IMR-90 (cell line): ENCODE measurements around the gene NPAP1. TPM values are rescaled to one million over a fixed set of nuclear protein-coding genes. Genes with fewer than 3 reads are reported as not detected.

ENCODE experiments used
- ATAC-seq: fragments of 200-7000 bp; cut with Tn5 transposase; 2 replicates; pipeline ENCODE4 v1.9.1; 2020; ENCODE audit warnings: low read depth, mild to moderate bottlenecking, moderate library complexity
- BruUV-seq: library from RNA; stranded (reverse); fragments of 400-500 nt; replicated peaks from 2 replicates; lab custom pipeline; 2021; lab: Mats Ljungman, UMichigan
- CTCF ChIA-PET: fragments of 300-600 bp; formaldehyde crosslinking; extraction: SDS; loops from one replicate; lab custom pipeline; 2021; ENCODE audit warnings: antibody characterized with exemption; lab: Yijun Ruan, JAX
- POLR2A ChIA-PET: fragments of 300-600 bp; sonication (Branson Sonifier 250); formaldehyde crosslinking; loops from one replicate; lab custom pipeline; 2022; ENCODE audit warnings: antibody characterized with exemption; ENCODE audit not compliant: unreplicated experiment; lab: Charles Lee
- DNase-seq: peaks from one replicate; pipeline ENCODE4 v3.0.0; 2013
- H2AFZ ChIP-seq: replicated peaks from 2 replicates; pipeline ENCODE3; 2013; ENCODE audit warnings: low read length, mild to moderate bottlenecking; ENCODE audit not compliant: poor library complexity
- H2AK5ac ChIP-seq: 2 replicates; pipeline ENCODE4 v1.6.1; 2013; ENCODE audit warnings: low read depth, low read length, inconsistent platforms
- H2AK9ac ChIP-seq: replicated peaks from 2 replicates; pipeline ENCODE3; 2013; ENCODE audit warnings: mild to moderate bottlenecking, low read depth, low read length, moderate library complexity; ENCODE audit not compliant: poor library complexity
- H2BK120ac ChIP-seq: 2 replicates; pipeline ENCODE4 v1.6.1; 2013; ENCODE audit warnings: low read depth, low read length, inconsistent platforms
- H2BK15ac ChIP-seq: 3 replicates; pipeline ENCODE4 v1.6.1; 2013; ENCODE audit warnings: low read depth, low read length, inconsistent platforms
- H2BK20ac ChIP-seq: 2 replicates; pipeline ENCODE4 v1.6.1; 2013; ENCODE audit warnings: low read depth, mild to moderate bottlenecking, inconsistent platforms, low read length, moderate library complexity
- H2BK5ac ChIP-seq: 2 replicates; pipeline ENCODE4 v1.6.1; 2013; ENCODE audit warnings: mild to moderate bottlenecking, low read depth, low read length, inconsistent platforms; ENCODE audit not compliant: poor library complexity, severe bottlenecking
- H3K14ac ChIP-seq: replicated peaks from 2 replicates; pipeline ENCODE4 v1.6.1; 2013; ENCODE audit warnings: low read depth, low read length, inconsistent platforms
- H3K18ac ChIP-seq: 2 replicates; pipeline ENCODE4 v1.6.1; 2013; ENCODE audit warnings: low read depth, low read length, control low read depth
- H3K23ac ChIP-seq: 2 replicates; pipeline ENCODE4 v1.6.1; 2013; ENCODE audit warnings: low read depth, low read length, inconsistent platforms
- H3K27ac ChIP-seq: 2 replicates; pipeline ENCODE4 v1.5.1; 2013; ENCODE audit warnings: mild to moderate bottlenecking, control low read depth, low read length; ENCODE audit not compliant: insufficient read depth
- H3K27me3 ChIP-seq: 2 replicates; pipeline ENCODE4 v1.6.1; 2013; ENCODE audit warnings: low read length; ENCODE audit not compliant: control insufficient read depth, insufficient read depth
- H3K36me3 ChIP-seq: 2 replicates; pipeline ENCODE4 v1.6.1; 2013; ENCODE audit warnings: low read length, mixed read lengths; ENCODE audit not compliant: control insufficient read depth, insufficient read depth
- H3K4ac ChIP-seq: 2 replicates; pipeline ENCODE4 v1.6.1; 2013; ENCODE audit warnings: low read depth, low read length, inconsistent platforms
- H3K4me1 ChIP-seq: 2 replicates; pipeline ENCODE4 v1.6.1; 2013; ENCODE audit warnings: low read length, mixed read lengths; ENCODE audit not compliant: control insufficient read depth, insufficient read depth
- H3K4me2 ChIP-seq: 2 replicates; pipeline ENCODE4 v1.6.1; 2013; ENCODE audit warnings: low read depth, mild to moderate bottlenecking, control low read depth, low read length, moderate library complexity
- H3K4me3 ChIP-seq: 2 replicates; pipeline ENCODE4 v1.5.1; 2013; ENCODE audit warnings: low read depth, mild to moderate bottlenecking, control low read depth, low read length, moderate library complexity; ENCODE audit not compliant: insufficient read depth
- H3K56ac ChIP-seq: 2 replicates; pipeline ENCODE4 v1.6.1; 2013; ENCODE audit warnings: low read length, inconsistent platforms; ENCODE audit not compliant: insufficient read depth; ENCODE audit errors: extremely low read depth
- H3K79me1 ChIP-seq, 2 experiments: 2 replicates each; pipeline ENCODE4 v1.6.1; 2013; ENCODE audit warnings: low read length in 2 of 2, inconsistent platforms in 1 of 2, low read depth in 1 of 2
- H3K9ac ChIP-seq: 2 replicates; pipeline ENCODE4 v1.6.1; 2013; ENCODE audit warnings: low read depth, low read length, control low read depth
- H3K9me1 ChIP-seq: 2 replicates; pipeline ENCODE4 v1.6.1; 2013; ENCODE audit warnings: low read length, inconsistent platforms; ENCODE audit not compliant: insufficient read depth
- H3K9me3 ChIP-seq: 2 replicates; pipeline ENCODE4 v1.6.1; 2013; ENCODE audit warnings: low read length; ENCODE audit not compliant: control insufficient read depth, insufficient read depth
- H4K20me1 ChIP-seq: 2 replicates; pipeline ENCODE4 v1.6.1; 2013; ENCODE audit warnings: low read length, inconsistent platforms; ENCODE audit not compliant: insufficient read depth
- H4K5ac ChIP-seq: 2 replicates; pipeline ENCODE4 v1.6.1; 2013; ENCODE audit warnings: mild to moderate bottlenecking, low read depth, low read length, control low read depth
- H4K8ac ChIP-seq, 2 experiments: 2 replicates each; pipeline ENCODE4 v1.6.1; 2013; ENCODE audit warnings: low read depth in 2 of 2, low read length in 2 of 2, control low read depth in 1 of 2, inconsistent platforms in 1 of 2
- H4K91ac ChIP-seq: 2 replicates; pipeline ENCODE4 v1.6.1; 2013; ENCODE audit warnings: low read depth, low read length, inconsistent platforms; ENCODE audit not compliant: insufficient read depth
- BHLHE40 ChIP-seq: fragments of 150-350 bp; IDR thresholded peaks from 2 replicates; pipeline ENCODE4 v1.6.1; 2016; ENCODE audit warnings: mild to moderate bottlenecking, low read depth, low read length
- CEBPB ChIP-seq: IDR thresholded peaks from 2 replicates; pipeline ENCODE4 v1.6.1; 2012; ENCODE audit warnings: low read depth, low read length, improper control_type of control experiment
- CHD1 ChIP-seq: IDR thresholded peaks from 2 replicates; pipeline ENCODE4 v1.6.1; 2012; ENCODE audit warnings: low read depth, low read length, improper control_type of control experiment
- FOS ChIP-seq: fragments of 150-350 bp; IDR thresholded peaks from 2 replicates; pipeline ENCODE4 v1.6.1; 2016; ENCODE audit warnings: low read depth, low read length
- MAFK ChIP-seq: IDR thresholded peaks from 2 replicates; pipeline ENCODE4 v1.6.1; 2012; ENCODE audit warnings: low read depth, low read length, improper control_type of control experiment
- MXI1 ChIP-seq: IDR thresholded peaks from 2 replicates; pipeline ENCODE4 v1.6.1; 2012; ENCODE audit warnings: low read depth, mild to moderate bottlenecking, low read length, moderate library complexity, borderline replicate concordance
- NFE2L2 ChIP-seq: fragments of 150-350 bp; IDR thresholded peaks from 2 replicates; pipeline ENCODE4 v1.6.1; 2016; ENCODE audit warnings: low read depth, mild to moderate bottlenecking, low read length
- RAD21 ChIP-seq: IDR thresholded peaks from 2 replicates; pipeline ENCODE4 v1.6.1; 2012; ENCODE audit warnings: low read length, improper control_type of control experiment
- SMC3 ChIP-seq: fragments of 150-350 bp; IDR thresholded peaks from 2 replicates; pipeline ENCODE4 v1.6.1; 2016; ENCODE audit warnings: low read depth, mild to moderate bottlenecking, antibody characterized with exemption, low read length, moderate library complexity
- WGBS, 2 experiments: methylation state at CpG; one replicate each; pipeline versions ENCODE4 v1.1.5 to v1.1.7; 2013; ENCODE audit warnings: missing lambda C conversion rate in 2 of 2; ENCODE audit not compliant: insufficient read length in 1 of 2; ENCODE audit errors: extremely low coverage in 2 of 2; 5-methylcytosine and 5-hydroxymethylcytosine counted together
- dilution Hi-C: fragments of 300-500 bp; cut with HindIII; formaldehyde crosslinking; loops from one replicate; pipeline ENCODE4 v1.14.3; 2018; ENCODE audit warnings: low sequenced_read_pairs; ENCODE audit not compliant: unreplicated experiment
- in situ Hi-C: fragments of 300-500 bp; cut with MboI; formaldehyde crosslinking; loops from 3 replicates; pipeline ENCODE4 v1.14.3; 2019; ENCODE audit warnings: low sequenced_read_pairs, inconsistent platforms, mixed read lengths
- intact Hi-C: fragments of 100-400 bp; cut with micrococcal nuclease; formaldehyde crosslinking; loops from 2 replicates; pipeline ENCODE4 v1.10.0; 2022
- polyA plus RNA-seq, 3 experiments: library from polyadenylated mRNA; depleted of rRNA; stranded (reverse); fragments of >200 nt; gene quantifications; 2 replicates each; pipeline ENCODE4 v1.2.3, GENCODE V29; 2012; ENCODE audit warnings: low replicate concordance in 1 of 3
- total RNA-seq: library from RNA; depleted of rRNA; stranded (reverse); fragments of >200 nt; gene quantifications from 2 replicates; pipeline ENCODE4 v1.2.3, GENCODE V29; 2012

The NPAP1 gene
- total and polyA plus RNA-seq, 2 of the 4 experiments (the other 2 are of a cell fraction) = not detected

GRCh38 chr15:24696201-24696600 is 20.6 kb downstream of the NPAP1 start:
- no peak overlapping the region for H4K91ac ChIP-seq
- no peak overlapping the region for H3K4ac ChIP-seq
- H3K9me3 ChIP-seq = peaks cover 8% of the 10 kb centered on the region; the same call in 1 of the 2 replicates
- dilution Hi-C loops (no loop called here), intact Hi-C loops (no loop called here), in situ Hi-C loops (no loop called here)
- no peak overlapping the region for H2AFZ ChIP-seq
- no peaks in the 10 kb centered on the region for H3K9me1 ChIP-seq
- H3K56ac ChIP-seq = no peak overlapping the region
- H2BK5ac ChIP-seq = no peak overlapping the region
- no peak overlapping the region for H3K4me3 ChIP-seq
- H3K9ac ChIP-seq = no peak overlapping the region
- no peak overlapping the region for H2BK20ac ChIP-seq
- no TSS peak for BruUV-seq
- H3K18ac ChIP-seq = no peak overlapping the region
- H2AK5ac ChIP-seq = no peak overlapping the region
- H3K36me3 ChIP-seq = no peaks in the 10 kb centered on the region
- POLR2A ChIA-PET = no interaction called here
- DNase-seq (no peak), ATAC-seq (no peak)
- no peak overlapping the region for H3K4me2 ChIP-seq
- no peak overlapping the region for H3K27ac ChIP-seq
- H4K8ac ChIP-seq = no peak overlapping the region
- H4K20me1 ChIP-seq = no peaks in the 10 kb centered on the region
- no peak overlapping the region for H2BK15ac ChIP-seq
- no peak overlapping the region for H3K14ac ChIP-seq
- no peaks in the 10 kb centered on the region for H3K27me3 ChIP-seq
- TF ChIP-seq NFE2L2 (no peak), CHD1 (no peak), SMC3 (no peak), CEBPB (no peak), FOS (no peak), MXI1 (no peak), BHLHE40 (no peak), MAFK (no peak), RAD21 (no peak)
- no peaks in the 10 kb centered on the region for H3K79me1 ChIP-seq
- H4K5ac ChIP-seq = no peak overlapping the region
- no peak overlapping the region for H2BK120ac ChIP-seq
- H2AK9ac ChIP-seq = no peak overlapping the region
- CTCF ChIA-PET = no interaction called here
- no peaks in the 10 kb centered on the region for H3K4me1 ChIP-seq
- no peak overlapping the region for H3K23ac ChIP-seq
- WGBS, 2 experiments = no CpG with 5 or more reads among the region's 3 CpGs
